Omental fat pad (tissue), 4 donors: ENCODE results near the gene LCP1. TPM values are rescaled to one million over a fixed set of nuclear protein-coding genes. Genes with fewer than 3 reads are reported as not detected.

ENCODE experiments used
- ATAC-seq: fragments of 150-250 bp; one replicate; pipeline ENCODE4 v1.9.1; 2016; ENCODE audit warnings: mild to moderate bottlenecking, moderate library complexity; ENCODE audit not compliant: low FRiP score
- DNase-seq: peaks from one replicate; pipeline ENCODE4 v3.0.0-alpha.2; 2019; ENCODE audit warnings: low spot score
- total RNA-seq, 4 donors: library from RNA; depleted of rRNA; stranded (reverse); fragments of >200 nt; gene quantifications; one replicate each; pipeline ENCODE4 v1.1.0, GENCODE V29; 2016
- TF ChIP-seq, protein P1 (sequence below), 3 donors: fragments of 450-650 bp; IDR thresholded peaks; one replicate each; pipeline ENCODE4 v1.5.1; 2016 to 2017; ENCODE audit warnings: antibody characterized with exemption in 3 of 3, mild to moderate bottlenecking in 3 of 3, moderate library complexity in 2 of 3

LCP1 gene
- total RNA-seq, 4 donors from 2014 or later, result 61.0 to 325 (median 142) TPM

DNA sequence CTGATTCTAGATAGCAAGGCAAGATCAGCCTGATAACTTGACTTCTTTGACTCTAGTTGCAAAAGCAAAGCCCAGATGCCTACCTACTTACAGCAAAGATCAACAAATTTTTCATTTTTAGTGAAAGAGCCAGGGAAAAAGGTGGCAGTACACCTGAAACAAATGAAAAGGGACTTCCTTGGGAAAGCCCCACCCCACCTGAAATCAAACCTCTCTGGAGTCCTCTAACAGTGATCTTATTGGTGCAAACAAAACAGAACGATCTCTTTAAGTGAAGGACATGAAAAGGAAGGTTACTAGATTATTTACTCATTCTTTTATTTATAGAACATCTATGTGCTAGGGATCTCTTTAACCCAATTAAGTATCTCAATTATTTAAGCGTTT is 507 bp upstream of the LCP1 start:
- ATAC-seq (no peak), DNase-seq (no peak)
- TF ChIP-seq, protein P1, sequence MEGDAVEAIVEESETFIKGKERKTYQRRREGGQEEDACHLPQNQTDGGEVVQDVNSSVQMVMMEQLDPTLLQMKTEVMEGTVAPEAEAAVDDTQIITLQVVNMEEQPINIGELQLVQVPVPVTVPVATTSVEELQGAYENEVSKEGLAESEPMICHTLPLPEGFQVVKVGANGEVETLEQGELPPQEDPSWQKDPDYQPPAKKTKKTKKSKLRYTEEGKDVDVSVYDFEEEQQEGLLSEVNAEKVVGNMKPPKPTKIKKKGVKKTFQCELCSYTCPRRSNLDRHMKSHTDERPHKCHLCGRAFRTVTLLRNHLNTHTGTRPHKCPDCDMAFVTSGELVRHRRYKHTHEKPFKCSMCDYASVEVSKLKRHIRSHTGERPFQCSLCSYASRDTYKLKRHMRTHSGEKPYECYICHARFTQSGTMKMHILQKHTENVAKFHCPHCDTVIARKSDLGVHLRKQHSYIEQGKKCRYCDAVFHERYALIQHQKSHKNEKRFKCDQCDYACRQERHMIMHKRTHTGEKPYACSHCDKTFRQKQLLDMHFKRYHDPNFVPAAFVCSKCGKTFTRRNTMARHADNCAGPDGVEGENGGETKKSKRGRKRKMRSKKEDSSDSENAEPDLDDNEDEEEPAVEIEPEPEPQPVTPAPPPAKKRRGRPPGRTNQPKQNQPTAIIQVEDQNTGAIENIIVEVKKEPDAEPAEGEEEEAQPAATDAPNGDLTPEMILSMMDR (IDR thresholded peaks at IDR 0.05), result no peak

DNA sequence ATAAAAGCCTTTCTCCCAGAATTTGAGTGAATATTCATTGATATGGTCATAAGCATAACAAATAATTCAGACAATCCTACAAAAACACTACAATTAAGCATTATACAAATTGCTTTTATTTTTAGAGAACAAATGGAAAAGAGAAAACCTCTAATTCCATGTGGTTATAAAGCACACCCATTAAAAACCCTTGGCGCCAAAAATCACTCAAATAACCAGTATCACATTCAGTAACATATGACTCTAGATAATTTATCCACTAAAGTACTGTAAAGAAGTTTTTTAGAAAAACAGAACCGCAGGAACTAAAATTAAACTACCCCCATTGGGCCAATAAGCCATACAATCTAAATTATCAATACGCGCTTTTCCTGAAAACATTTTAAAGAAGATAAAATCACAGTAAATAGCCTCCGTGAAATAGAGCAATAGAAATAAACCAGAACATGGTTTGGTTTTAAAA is 569 bp downstream of the LCP1 start:
- TF ChIP-seq, protein P1 (IDR thresholded peaks at IDR 0.05), result no peak
- DNase-seq (no peak), ATAC-seq (no peak)

DNA sequence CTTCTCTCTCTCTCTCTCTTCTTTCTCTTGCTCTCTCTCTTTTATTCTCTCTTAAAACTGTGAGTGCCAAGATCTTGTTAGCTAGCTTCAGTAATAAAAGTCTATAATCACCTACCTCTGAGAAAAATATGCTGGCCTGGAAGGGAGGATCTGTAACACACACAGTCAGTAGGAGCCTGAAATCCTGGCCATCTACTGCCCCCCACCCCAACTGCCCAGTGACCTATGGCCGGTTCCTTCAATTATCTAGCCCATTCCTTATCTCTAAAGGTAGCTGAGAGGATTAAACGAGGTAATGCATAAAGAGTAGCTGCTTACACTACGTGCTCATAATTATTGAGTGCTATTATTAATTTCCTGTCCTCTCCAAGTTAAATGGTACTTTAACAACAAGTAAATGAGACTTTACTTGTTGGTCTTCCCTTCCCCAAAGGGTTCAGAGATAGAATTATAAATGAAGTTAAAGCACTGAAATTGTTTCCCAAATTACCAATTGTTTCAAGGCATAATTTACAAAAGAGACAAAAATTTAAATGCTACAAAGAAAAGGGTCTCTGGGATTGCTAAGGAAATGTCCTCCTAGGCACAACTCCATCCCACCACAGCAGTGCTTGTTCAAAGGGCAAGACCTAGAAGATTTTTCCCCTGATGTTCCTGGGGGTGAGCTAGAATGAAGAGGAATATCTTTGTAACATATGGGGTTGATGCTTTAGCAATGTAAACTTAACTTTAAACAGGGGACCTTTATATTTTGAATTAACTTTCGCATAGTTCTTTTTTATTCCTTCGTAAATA is 1.8 kb downstream of the LCP1 start:
- ATAC-seq (no peak), DNase-seq (no peak)
- TF ChIP-seq, protein P1 (IDR thresholded peaks at IDR 0.05), result no peak

DNA sequence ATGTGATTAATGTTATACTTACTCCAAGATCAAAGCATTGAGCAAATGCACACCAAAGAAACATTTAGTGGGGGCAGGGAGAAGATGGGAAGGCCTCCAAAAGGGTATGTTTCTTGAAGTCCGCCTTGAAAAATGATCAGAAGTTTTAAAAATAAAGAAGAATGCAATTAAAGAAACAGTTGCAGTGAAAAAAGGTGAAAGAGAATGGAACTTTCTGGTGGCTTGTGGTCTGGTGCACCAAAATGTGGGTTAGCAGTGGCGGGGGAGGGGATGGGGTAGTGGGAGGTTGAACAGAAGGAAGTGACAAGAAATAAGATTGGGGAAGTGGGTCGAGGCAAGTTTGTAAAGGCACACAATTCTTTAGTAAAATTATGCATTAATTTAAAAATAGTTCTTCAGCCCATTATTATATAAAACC is 2.5 kb downstream of the LCP1 start:
- DNase-seq, result no peak
- TF ChIP-seq, protein P1 (IDR thresholded peaks at IDR 0.05), result no peak

DNA sequence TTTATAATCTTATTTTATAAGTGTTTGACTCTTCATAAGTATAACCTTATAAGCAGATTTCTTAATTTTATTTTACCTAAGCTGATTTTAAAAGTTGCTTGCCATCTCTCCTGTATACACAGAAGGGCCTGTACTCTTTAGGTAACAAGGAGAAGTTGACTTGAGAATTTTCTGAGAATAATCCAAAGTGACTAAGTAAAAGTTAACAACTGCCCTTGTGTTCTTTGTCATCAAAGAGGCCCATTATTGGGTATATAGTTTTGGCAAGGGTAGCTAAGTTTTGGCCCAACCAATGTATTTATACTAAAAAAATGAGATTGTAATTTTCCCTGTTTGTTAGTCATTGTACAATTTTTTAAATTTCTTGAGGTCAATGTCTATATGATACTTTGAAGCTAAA is 3.2 kb downstream of the LCP1 start:
- DNase-seq (no peak), ATAC-seq (no peak)
- TF ChIP-seq, protein P1 (IDR thresholded peaks at IDR 0.05), result no peak

More for the DNA sequence above, 2.5 kb downstream of the LCP1 start:
- no peak for ATAC-seq

DNA sequence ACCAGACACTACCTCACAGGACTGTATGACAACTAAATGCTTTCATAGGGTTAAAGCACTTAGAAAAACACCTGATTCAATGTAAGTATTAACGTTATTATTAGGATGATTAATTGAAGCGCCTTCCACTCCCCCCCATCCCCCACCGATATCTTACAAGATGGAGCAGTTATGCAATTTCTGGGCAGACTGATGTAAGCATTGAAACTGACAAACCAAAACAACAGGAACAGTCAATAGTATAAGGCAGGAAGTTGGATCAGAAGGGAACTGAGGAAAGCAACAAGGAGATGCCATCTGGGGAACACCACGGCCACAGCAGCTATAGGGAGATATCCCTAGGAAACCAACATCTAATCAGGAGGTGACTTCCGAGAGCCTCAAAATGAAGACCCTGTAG is 3.8 kb downstream of the LCP1 start:
- TF ChIP-seq, protein P1 (IDR thresholded peaks at IDR 0.05), result no peak
- ATAC-seq, result no peak
- DNase-seq, result no peak

DNA sequence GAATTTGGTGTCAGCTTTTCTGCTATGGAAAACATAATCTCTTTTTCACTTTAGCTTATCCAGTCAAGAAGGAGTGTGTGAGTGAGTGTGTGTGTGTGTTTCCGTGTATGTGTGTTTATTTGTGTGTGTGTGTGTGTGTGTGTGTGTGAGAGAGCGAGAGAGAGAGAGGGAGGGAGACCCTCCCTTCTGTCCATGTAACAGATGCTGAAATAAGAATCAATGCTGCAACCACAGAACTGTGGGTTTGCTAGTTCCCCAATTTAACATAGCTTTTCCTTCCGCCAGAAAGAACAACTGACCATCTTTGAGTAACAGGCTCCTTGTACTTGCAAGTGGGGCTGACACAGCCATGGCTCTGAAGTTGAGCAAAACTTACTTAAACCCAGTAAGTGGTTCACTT is 5.2 kb downstream of the LCP1 start:
- TF ChIP-seq, protein P1 (IDR thresholded peaks at IDR 0.05), result no peak
- ATAC-seq, result no peak
- no peak for DNase-seq
